GM23338 (cell line): ENCODE results near the gene GABRQ. TPM values are rescaled to one million over a fixed set of nuclear protein-coding genes. Genes with fewer than 3 reads are reported as not detected.

Experiments used
- ATAC-seq: fragments of 200-7000 bp; cut with Tn5 transposase; 3 replicates; pipeline ENCODE4 v1.9.1; 2020
- DNase-seq: peaks from one replicate; pipeline ENCODE4 v3.0.0-alpha.2; 2015; ENCODE audit warnings: low spot score
- H2AFZ ChIP-seq: fragments of 200-600 bp; sonication (generic); 2 replicates; pipeline ENCODE4 v1.8.0; 2016; ENCODE audit warnings: antibody characterized with exemption, mild to moderate bottlenecking, moderate library complexity
- H3F3A ChIP-seq: fragments of 200-600 bp; sonication (generic); replicated peaks from 2 replicates; pipeline ENCODE4 v1.8.0; 2017; ENCODE audit warnings: antibody characterized with exemption, mixed run types, low read depth
- H3K27ac ChIP-seq: fragments of 200-600 bp; sonication (generic); 2 replicates; pipeline ENCODE4 v1.6.1; 2016; ENCODE audit warnings: low read depth
- H3K27me3 ChIP-seq: fragments of 200-600 bp; sonication (generic); 2 replicates; pipeline ENCODE4 v1.8.0; 2016; ENCODE audit warnings: mild to moderate bottlenecking, mixed run types, moderate library complexity; ENCODE audit not compliant: insufficient read depth
- H3K36me3 ChIP-seq: fragments of 200-600 bp; sonication (generic); 2 replicates; pipeline ENCODE4 v1.8.0; 2016; ENCODE audit warnings: mild to moderate bottlenecking; ENCODE audit not compliant: insufficient read depth
- H3K4me1 ChIP-seq: fragments of 200-600 bp; sonication (generic); 2 replicates; pipeline ENCODE4 v1.8.0; 2016; ENCODE audit warnings: mild to moderate bottlenecking, moderate library complexity; ENCODE audit not compliant: insufficient read depth
- H3K4me2 ChIP-seq: fragments of 200-600 bp; sonication (generic); 2 replicates; pipeline ENCODE4 v1.7.1; 2017; ENCODE audit warnings: mixed run types
- H3K4me3 ChIP-seq: fragments of 200-600 bp; sonication (generic); 2 replicates; pipeline ENCODE4 v1.6.1; 2016; ENCODE audit warnings: mixed run types
- H3K79me2 ChIP-seq: fragments of 200-600 bp; sonication (generic); replicated peaks from 2 replicates; pipeline ENCODE4 v1.8.0; 2017; ENCODE audit warnings: mild to moderate bottlenecking; ENCODE audit not compliant: insufficient read depth
- H3K9me2 ChIP-seq: fragments of 200-600 bp; sonication (generic); 2 replicates; pipeline ENCODE4 v1.8.0; 2017; ENCODE audit not compliant: insufficient read depth
- H4K20me1 ChIP-seq: fragments of 200-600 bp; sonication (generic); replicated peaks from 2 replicates; pipeline ENCODE4 v1.8.0; 2017; ENCODE audit warnings: mild to moderate bottlenecking; ENCODE audit not compliant: insufficient read depth
- H3K27ac Mint-ChIP-seq: 2 replicates; pipeline ENCODE4 v1.8.0; 2020; ENCODE audit warnings: inconsistent platforms, mild to moderate bottlenecking, moderate library complexity, mixed read lengths
- H3K27me3 Mint-ChIP-seq: 3 replicates; pipeline ENCODE4 v1.8.0; 2022; ENCODE audit warnings: low read depth, mild to moderate bottlenecking, moderate library complexity, mixed read lengths, inconsistent platforms; ENCODE audit not compliant: insufficient read depth, poor library complexity
- H3K36me3 Mint-ChIP-seq: 3 replicates; pipeline ENCODE4 v1.8.0; 2021; ENCODE audit warnings: low read depth, mild to moderate bottlenecking, inconsistent platforms, moderate library complexity, mixed read lengths
- H3K4me1 Mint-ChIP-seq: 3 replicates; pipeline ENCODE4 v1.8.0; 2020; ENCODE audit warnings: mild to moderate bottlenecking, inconsistent platforms, mixed read lengths
- H3K4me3 Mint-ChIP-seq: 3 replicates; pipeline ENCODE4 v1.8.0; 2021; ENCODE audit warnings: moderate library complexity, mild to moderate bottlenecking, inconsistent platforms, mixed read lengths
- H3K9me3 Mint-ChIP-seq: 3 replicates; pipeline ENCODE4 v1.8.0; 2020; ENCODE audit warnings: moderate library complexity, mild to moderate bottlenecking, inconsistent platforms, mixed read lengths
- CREB1 ChIP-seq: fragments of 250-450 bp; sonication (Bioruptor Pico); IDR thresholded peaks from 2 replicates; pipeline ENCODE4 v1.5.0; 2020; ENCODE audit warnings: low read depth, mild to moderate bottlenecking, moderate library complexity
- EZH2 ChIP-seq: fragments of 200-600 bp; sonication (generic); IDR thresholded peaks from one replicate; pipeline ENCODE4 v1.8.0; 2017; ENCODE audit warnings: antibody characterized with exemption, mild to moderate bottlenecking, low read depth; ENCODE audit not compliant: unreplicated experiment
- EZH2phosphoT487 ChIP-seq: fragments of 200-600 bp; sonication (generic); IDR thresholded peaks from one replicate; pipeline ENCODE4 v1.8.1; 2018; ENCODE audit warnings: antibody characterized with exemption; ENCODE audit not compliant: unreplicated experiment
- JUNB ChIP-seq: IDR thresholded peaks from one replicate; pipeline ENCODE4 v1.6.1; 2016; ENCODE audit warnings: antibody characterized with exemption; ENCODE audit not compliant: unreplicated experiment
- NANOG ChIP-seq: IDR thresholded peaks from 2 replicates; pipeline ENCODE4 v1.6.1; 2016; ENCODE audit warnings: antibody characterized with exemption, borderline replicate concordance
- POLR2AphosphoS5 ChIP-seq: IDR thresholded peaks from 2 replicates; pipeline ENCODE4 v1.6.1; 2016; ENCODE audit warnings: antibody characterized with exemption, low read depth
- STAT1 ChIP-seq: IDR thresholded peaks from one replicate; pipeline ENCODE4 v1.6.1; 2016; ENCODE audit warnings: antibody characterized with exemption; ENCODE audit not compliant: unreplicated experiment
- ZNF114 ChIP-seq: fragments of 250-450 bp; sonication (Bioruptor Pico); IDR thresholded peaks from 2 replicates; pipeline ENCODE4 v1.5.0; 2020; ENCODE audit warnings: mild to moderate bottlenecking, moderate library complexity
- ZNF331 ChIP-seq: fragments of 250-450 bp; sonication (Bioruptor Pico); IDR thresholded peaks from 2 replicates; pipeline ENCODE4 v1.5.0; 2020; ENCODE audit warnings: low read depth, mild to moderate bottlenecking, moderate library complexity
- polyA plus RNA-seq: library from polyadenylated mRNA; unstranded; fragments of >200 nt; fragmentation: Nextera tagmentation; extraction: Ambion mirVana; gene quantifications from 2 replicates; pipeline ENCODE4 v1.2.1, GENCODE V29; 2016
- total RNA-seq: library from RNA; depleted of rRNA; stranded (reverse); fragments of >200 nt; shearing (Covaris generic); gene quantifications from 2 replicates; pipeline ENCODE4 v1.2.3, GENCODE V29; 2014
- TF ChIP-seq, protein P1 (sequence below): fragments of 250-450 bp; sonication (Bioruptor Pico); IDR thresholded peaks from 2 replicates; pipeline ENCODE4 v1.5.0; 2020; ENCODE audit warnings: mild to moderate bottlenecking, moderate library complexity
- TF ChIP-seq, protein P2 (sequence below): IDR thresholded peaks from one replicate; pipeline ENCODE4 v1.6.1; 2018; ENCODE audit warnings: antibody characterized with exemption; ENCODE audit not compliant: unreplicated experiment
- TF ChIP-seq, protein P3 (sequence below), 2 experiments: fragments of 200-600 bp in 1 of 2; sonication (generic) in 1 of 2; conservative IDR thresholded peaks; 2 replicates each; pipeline versions ENCODE4 v1.5.1 to v1.6.1; 2016 to 2017; ENCODE audit warnings: antibody characterized with exemption in 2 of 2, low read depth in 2 of 2, mild to moderate bottlenecking in 2 of 2, moderate library complexity in 1 of 2
- TF ChIP-seq, protein P4 (sequence below): IDR thresholded peaks from 2 replicates; pipeline ENCODE4 v1.6.1; 2016; ENCODE audit warnings: antibody characterized with exemption

Gene GABRQ
- total and polyA plus RNA-seq, 2 experiments from 2014 or later = 2.2 to 7.8 TPM

DNA sequence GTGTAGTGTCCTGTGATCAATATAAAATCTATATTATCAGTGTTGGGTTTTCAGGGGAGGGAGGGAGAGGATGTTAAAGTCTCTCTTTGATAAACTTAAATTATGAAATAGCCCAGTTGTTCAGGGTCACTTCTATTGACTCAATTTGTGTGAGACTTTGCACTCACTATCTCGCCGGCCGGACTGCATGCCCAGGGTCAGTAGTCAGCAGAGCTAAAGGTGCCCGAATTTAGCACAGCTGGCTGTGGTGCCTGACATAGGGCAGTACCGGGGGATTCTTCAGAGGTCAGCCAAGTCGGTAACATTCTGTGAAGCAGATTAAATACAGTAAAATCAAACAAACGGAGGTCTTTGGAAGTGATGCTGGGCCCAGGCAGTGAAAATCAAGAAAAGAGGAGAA lies 19.2 kb downstream of the GABRQ start:
- TF ChIP-seq ZNF331 = no peak
- no peak for TF ChIP-seq JUNB
- TF ChIP-seq, protein P1, sequence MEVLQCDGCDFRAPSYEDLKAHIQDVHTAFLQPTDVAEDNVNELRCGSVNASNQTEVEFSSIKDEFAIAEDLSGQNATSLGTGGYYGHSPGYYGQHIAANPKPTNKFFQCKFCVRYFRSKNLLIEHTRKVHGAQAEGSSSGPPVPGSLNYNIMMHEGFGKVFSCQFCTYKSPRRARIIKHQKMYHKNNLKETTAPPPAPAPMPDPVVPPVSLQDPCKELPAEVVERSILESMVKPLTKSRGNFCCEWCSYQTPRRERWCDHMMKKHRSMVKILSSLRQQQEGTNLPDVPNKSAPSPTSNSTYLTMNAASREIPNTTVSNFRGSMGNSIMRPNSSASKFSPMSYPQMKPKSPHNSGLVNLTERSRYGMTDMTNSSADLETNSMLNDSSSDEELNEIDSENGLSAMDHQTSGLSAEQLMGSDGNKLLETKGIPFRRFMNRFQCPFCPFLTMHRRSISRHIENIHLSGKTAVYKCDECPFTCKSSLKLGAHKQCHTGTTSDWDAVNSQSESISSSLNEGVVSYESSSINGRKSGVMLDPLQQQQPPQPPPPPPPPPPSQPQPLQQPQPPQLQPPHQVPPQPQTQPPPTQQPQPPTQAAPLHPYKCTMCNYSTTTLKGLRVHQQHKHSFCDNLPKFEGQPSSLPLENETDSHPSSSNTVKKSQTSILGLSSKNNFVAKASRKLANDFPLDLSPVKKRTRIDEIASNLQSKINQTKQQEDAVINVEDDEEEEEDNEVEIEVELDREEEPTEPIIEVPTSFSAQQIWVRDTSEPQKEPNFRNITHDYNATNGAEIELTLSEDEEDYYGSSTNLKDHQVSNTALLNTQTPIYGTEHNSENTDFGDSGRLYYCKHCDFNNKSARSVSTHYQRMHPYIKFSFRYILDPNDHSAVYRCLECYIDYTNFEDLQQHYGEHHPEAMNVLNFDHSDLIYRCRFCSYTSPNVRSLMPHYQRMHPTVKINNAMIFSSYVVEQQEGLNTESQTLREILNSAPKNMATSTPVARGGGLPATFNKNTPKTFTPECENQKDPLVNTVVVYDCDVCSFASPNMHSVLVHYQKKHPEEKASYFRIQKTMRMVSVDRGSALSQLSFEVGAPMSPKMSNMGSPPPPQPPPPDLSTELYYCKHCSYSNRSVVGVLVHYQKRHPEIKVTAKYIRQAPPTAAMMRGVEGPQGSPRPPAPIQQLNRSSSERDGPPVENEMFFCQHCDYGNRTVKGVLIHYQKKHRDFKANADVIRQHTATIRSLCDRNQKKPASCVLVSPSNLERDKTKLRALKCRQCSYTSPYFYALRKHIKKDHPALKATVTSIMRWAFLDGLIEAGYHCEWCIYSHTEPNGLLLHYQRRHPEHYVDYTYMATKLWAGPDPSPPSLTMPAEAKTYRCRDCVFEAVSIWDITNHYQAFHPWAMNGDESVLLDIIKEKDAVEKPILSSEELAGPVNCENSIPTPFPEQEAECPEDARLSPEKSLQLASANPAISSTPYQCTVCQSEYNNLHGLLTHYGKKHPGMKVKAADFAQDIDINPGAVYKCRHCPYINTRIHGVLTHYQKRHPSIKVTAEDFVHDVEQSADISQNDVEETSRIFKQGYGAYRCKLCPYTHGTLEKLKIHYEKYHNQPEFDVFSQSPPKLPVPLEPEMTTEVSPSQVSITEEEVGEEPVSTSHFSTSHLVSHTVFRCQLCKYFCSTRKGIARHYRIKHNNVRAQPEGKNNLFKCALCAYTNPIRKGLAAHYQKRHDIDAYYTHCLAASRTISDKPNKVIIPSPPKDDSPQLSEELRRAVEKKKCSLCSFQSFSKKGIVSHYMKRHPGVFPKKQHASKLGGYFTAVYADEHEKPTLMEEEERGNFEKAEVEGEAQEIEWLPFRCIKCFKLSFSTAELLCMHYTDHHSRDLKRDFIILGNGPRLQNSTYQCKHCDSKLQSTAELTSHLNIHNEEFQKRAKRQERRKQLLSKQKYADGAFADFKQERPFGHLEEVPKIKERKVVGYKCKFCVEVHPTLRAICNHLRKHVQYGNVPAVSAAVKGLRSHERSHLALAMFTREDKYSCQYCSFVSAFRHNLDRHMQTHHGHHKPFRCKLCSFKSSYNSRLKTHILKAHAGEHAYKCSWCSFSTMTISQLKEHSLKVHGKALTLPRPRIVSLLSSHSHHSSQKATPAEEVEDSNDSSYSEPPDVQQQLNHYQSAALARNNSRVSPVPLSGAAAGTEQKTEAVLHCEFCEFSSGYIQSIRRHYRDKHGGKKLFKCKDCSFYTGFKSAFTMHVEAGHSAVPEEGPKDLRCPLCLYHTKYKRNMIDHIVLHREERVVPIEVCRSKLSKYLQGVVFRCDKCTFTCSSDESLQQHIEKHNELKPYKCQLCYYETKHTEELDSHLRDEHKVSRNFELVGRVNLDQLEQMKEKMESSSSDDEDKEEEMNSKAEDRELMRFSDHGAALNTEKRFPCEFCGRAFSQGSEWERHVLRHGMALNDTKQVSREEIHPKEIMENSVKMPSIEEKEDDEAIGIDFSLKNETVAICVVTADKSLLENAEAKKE (CRISPR knock-in tag) = no peak
- TF ChIP-seq, protein P2, sequence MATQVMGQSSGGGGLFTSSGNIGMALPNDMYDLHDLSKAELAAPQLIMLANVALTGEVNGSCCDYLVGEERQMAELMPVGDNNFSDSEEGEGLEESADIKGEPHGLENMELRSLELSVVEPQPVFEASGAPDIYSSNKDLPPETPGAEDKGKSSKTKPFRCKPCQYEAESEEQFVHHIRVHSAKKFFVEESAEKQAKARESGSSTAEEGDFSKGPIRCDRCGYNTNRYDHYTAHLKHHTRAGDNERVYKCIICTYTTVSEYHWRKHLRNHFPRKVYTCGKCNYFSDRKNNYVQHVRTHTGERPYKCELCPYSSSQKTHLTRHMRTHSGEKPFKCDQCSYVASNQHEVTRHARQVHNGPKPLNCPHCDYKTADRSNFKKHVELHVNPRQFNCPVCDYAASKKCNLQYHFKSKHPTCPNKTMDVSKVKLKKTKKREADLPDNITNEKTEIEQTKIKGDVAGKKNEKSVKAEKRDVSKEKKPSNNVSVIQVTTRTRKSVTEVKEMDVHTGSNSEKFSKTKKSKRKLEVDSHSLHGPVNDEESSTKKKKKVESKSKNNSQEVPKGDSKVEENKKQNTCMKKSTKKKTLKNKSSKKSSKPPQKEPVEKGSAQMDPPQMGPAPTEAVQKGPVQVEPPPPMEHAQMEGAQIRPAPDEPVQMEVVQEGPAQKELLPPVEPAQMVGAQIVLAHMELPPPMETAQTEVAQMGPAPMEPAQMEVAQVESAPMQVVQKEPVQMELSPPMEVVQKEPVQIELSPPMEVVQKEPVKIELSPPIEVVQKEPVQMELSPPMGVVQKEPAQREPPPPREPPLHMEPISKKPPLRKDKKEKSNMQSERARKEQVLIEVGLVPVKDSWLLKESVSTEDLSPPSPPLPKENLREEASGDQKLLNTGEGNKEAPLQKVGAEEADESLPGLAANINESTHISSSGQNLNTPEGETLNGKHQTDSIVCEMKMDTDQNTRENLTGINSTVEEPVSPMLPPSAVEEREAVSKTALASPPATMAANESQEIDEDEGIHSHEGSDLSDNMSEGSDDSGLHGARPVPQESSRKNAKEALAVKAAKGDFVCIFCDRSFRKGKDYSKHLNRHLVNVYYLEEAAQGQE = no peak
- TF ChIP-seq POLR2AphosphoS5 = no peak
- TF ChIP-seq EZH2 = no peak
- TF ChIP-seq, protein P3, sequence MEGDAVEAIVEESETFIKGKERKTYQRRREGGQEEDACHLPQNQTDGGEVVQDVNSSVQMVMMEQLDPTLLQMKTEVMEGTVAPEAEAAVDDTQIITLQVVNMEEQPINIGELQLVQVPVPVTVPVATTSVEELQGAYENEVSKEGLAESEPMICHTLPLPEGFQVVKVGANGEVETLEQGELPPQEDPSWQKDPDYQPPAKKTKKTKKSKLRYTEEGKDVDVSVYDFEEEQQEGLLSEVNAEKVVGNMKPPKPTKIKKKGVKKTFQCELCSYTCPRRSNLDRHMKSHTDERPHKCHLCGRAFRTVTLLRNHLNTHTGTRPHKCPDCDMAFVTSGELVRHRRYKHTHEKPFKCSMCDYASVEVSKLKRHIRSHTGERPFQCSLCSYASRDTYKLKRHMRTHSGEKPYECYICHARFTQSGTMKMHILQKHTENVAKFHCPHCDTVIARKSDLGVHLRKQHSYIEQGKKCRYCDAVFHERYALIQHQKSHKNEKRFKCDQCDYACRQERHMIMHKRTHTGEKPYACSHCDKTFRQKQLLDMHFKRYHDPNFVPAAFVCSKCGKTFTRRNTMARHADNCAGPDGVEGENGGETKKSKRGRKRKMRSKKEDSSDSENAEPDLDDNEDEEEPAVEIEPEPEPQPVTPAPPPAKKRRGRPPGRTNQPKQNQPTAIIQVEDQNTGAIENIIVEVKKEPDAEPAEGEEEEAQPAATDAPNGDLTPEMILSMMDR (conservative IDR thresholded peaks at IDR 0.05; ENCODE audit: low read depth in 2 of 2) = no peak
- TF ChIP-seq NANOG = no peak
- TF ChIP-seq CREB1 (CRISPR knock-in tag) = no peak
- TF ChIP-seq, protein P4, sequence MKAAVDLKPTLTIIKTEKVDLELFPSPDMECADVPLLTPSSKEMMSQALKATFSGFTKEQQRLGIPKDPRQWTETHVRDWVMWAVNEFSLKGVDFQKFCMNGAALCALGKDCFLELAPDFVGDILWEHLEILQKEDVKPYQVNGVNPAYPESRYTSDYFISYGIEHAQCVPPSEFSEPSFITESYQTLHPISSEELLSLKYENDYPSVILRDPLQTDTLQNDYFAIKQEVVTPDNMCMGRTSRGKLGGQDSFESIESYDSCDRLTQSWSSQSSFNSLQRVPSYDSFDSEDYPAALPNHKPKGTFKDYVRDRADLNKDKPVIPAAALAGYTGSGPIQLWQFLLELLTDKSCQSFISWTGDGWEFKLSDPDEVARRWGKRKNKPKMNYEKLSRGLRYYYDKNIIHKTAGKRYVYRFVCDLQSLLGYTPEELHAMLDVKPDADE = no peak
- no peak for TF ChIP-seq ZNF114
- TF ChIP-seq EZH2phosphoT487 = no peak
- no peak for TF ChIP-seq STAT1
- Histone ChIP-seq H3K79me2 (no peaks in the 10 kb centered on the region), H3K4me2 (no peak overlapping the region), H4K20me1 (no peaks in the 10 kb centered on the region), H3K27ac (no peak overlapping the region), H3K4me3 (no peak overlapping the region), H3K36me3 (no peaks in the 10 kb centered on the region), H2AFZ (no peak overlapping the region), H3K4me1 (no peaks in the 10 kb centered on the region), H3K9me2 (no peaks in the 10 kb centered on the region), H3F3A (no peaks in the 10 kb centered on the region), H3K27me3 (no peaks in the 10 kb centered on the region)
- no peak for DNase-seq
- Mint-ChIP-seq H3K27me3 (no peaks in the 10 kb centered on the region), H3K4me1 (no peaks in the 10 kb centered on the region), H3K9me3 (no peaks in the 10 kb centered on the region), H3K4me3 (no peak overlapping the region), H3K36me3 (peaks cover 12% of the 10 kb centered on the region; the same call in 2 of the 3 replicates), H3K27ac (no peak overlapping the region)
- no peak for ATAC-seq
